Aorta (tissue), 5 donors: ENCODE data around the gene NBAS. TPM values are rescaled to one million over a fixed set of nuclear protein-coding genes. Genes with fewer than 3 reads are reported as not detected.
"Not testable (repeated sequence)": the region's sequence is repeated elsewhere in the genome, so short reads cannot be mapped to it uniquely, and the experiment has no call there.

ENCODE experiments used
- ATAC-seq: fragments of 200-7000 bp; cut with Tn5 transposase; one replicate; pipeline ENCODE4 v1.9.1; 2022; ENCODE audit warnings: moderate library complexity; ENCODE audit not compliant: low FRiP score
- DNase-seq, 2 donors: peaks; one replicate each; pipeline ENCODE4 v3.0.0-alpha.2; 2020
- H3K27ac ChIP-seq, 2 donors: one replicate each; pipeline ENCODE4 v1.5.1; 2013; ENCODE audit warnings: low read length in 2 of 2, mild to moderate bottlenecking in 2 of 2, moderate library complexity in 2 of 2, control low read depth in 1 of 2, inconsistent platforms in 1 of 2, low read depth in 1 of 2
- H3K27me3 ChIP-seq, 2 donors: one replicate each; pipeline ENCODE4 v1.6.1; 2013; ENCODE audit warnings: control low read depth in 1 of 2, low read length in 1 of 2, mild to moderate bottlenecking in 1 of 2, moderate library complexity in 1 of 2; ENCODE audit not compliant: insufficient read depth in 2 of 2, control insufficient read depth in 1 of 2
- H3K36me3 ChIP-seq, 2 donors: one replicate each; pipeline ENCODE4 v1.6.1; 2013; ENCODE audit warnings: control low read depth in 1 of 2, low read length in 1 of 2, mild to moderate bottlenecking in 1 of 2; ENCODE audit not compliant: insufficient read depth in 2 of 2, control insufficient read depth in 1 of 2
- H3K4me1 ChIP-seq, 2 donors: one replicate each; pipeline ENCODE4 v1.6.1; 2013; ENCODE audit warnings: low read length in 2 of 2, control low read depth in 1 of 2, mild to moderate bottlenecking in 1 of 2, moderate library complexity in 1 of 2; ENCODE audit not compliant: insufficient read depth in 2 of 2, control insufficient read depth in 1 of 2
- H3K4me3 ChIP-seq, 2 donors: one replicate each; pipeline ENCODE4 v1.5.1; 2013; ENCODE audit warnings: low read length in 2 of 2, control low read depth in 1 of 2, mild to moderate bottlenecking in 1 of 2
- H3K9me3 ChIP-seq: one replicate; pipeline ENCODE4 v1.6.1; 2013; ENCODE audit warnings: mild to moderate bottlenecking, low read length; ENCODE audit not compliant: control insufficient read depth
- WGBS, 2 donors: extraction: QIAGEN DNeasy Blood & Tissue Kit; methylation state at CpG; one replicate each; pipeline ENCODE4 v1.1.7; 2013; 5-methylcytosine and 5-hydroxymethylcytosine counted together
- intact Hi-C, 2 donors: fragments of 100-400 bp; cut with DNase I; formaldehyde crosslinking; loops; one replicate each; pipeline versions ENCODE4 v1.14.2 to v1.15.0; 2022
- polyA plus RNA-seq, 2 donors: library from polyadenylated mRNA; stranded (reverse); fragments of 200-250 nt; gene quantifications; one replicate each; pipeline ENCODE4 v1.2.3, GENCODE V29; 2013
- total RNA-seq, 2 donors: library from RNA; stranded (reverse); fragmentation: NEBNext Ultra II Directional; extraction: Animal tissue kit (Norgen Biotek cat#: 25700); gene quantifications; one replicate each; pipeline ENCODE4 v1.2.1, GENCODE V29; 2021
- donor health status: healthy with polysubstance abuse.
- donor health status: Bipolar disorder and iron deficiency.
- donor health status: DM: no; HTN: no; CAD: no.
- donor health status: DM: no; HTN: no; CAD: no.
- donor health status: DM: yes; HTN: yes; CAD: no.

Gene NBAS
- total and polyA plus RNA-seq, 4 donors, result 7.4 to 46.0 (median 33.7) TPM

- ATAC-seq, H3K4me3 ChIP-seq, H3K36me3 ChIP-seq, intact Hi-C loops, H3K4me1 ChIP-seq, DNase-seq, H3K27ac ChIP-seq, H3K27me3 ChIP-seq, H3K9me3 ChIP-seq: not testable (repeated sequence)
- WGBS, 2 donors, result 98 to 100% methylated on average over 10 of the region's 10 CpGs
Measured at GRCh38 chr2:15439366-15439765, 121.8 kb downstream of the NBAS start.

DNA sequence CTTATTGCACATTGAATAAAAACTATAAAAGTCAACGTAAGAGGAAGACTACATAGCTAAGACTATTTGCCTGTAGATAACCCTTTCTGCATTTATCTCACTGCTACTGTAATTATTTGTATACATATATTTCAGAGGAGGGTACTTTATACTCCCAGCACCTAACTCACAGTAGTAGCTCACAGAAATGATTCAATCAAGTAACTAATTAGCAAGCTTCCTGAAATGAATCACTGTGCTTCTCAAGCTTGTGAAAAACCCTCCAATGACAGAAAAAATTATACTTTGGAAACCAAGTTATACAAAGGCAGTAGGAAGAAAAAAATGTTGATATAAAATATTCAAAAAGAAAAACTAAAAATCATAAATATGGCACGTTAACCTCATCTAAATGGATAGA lies 124.9 kb downstream of the NBAS start:
- intact Hi-C loops, result no loop called here
- DNase-seq (no peak), ATAC-seq (no peak)
- no peak overlapping the region for H3K4me3 ChIP-seq
- no peaks in the 10 kb centered on the region for H3K4me1 ChIP-seq
- no peaks in the 10 kb centered on the region for H3K27me3 ChIP-seq
- H3K36me3 ChIP-seq, result no peaks in the 10 kb centered on the region
- no peak overlapping the region for H3K27ac ChIP-seq
- no peaks in the 10 kb centered on the region for H3K9me3 ChIP-seq
- 89 to 97% methylated on average over 2 of the region's 2 CpGs for WGBS, 2 donors

- H3K4me3 ChIP-seq, result no peak overlapping the region
- ATAC-seq (no peak), DNase-seq (no peak)
- WGBS, 2 donors, result 79 to 82% methylated on average over 5 of the region's 5 CpGs
- no peaks in the 10 kb centered on the region for H3K27me3 ChIP-seq
- no peaks in the 10 kb centered on the region for H3K4me1 ChIP-seq
- intact Hi-C loops, result no loop called here
- H3K9me3 ChIP-seq, result no peaks in the 10 kb centered on the region
- H3K36me3 ChIP-seq, result no peaks in the 10 kb centered on the region
- no peak overlapping the region for H3K27ac ChIP-seq
Measured at GRCh38 chr2:15435474-15435873, 125.7 kb downstream of the NBAS start.

GRCh38 chr2:15432642-15433256 lies 128.4 kb downstream of the NBAS start:
- no peak for ATAC-seq
- WGBS, 2 donors, result 82 to 87% methylated on average over 5 of the region's 5 CpGs
- H3K27ac ChIP-seq, result no peak overlapping the region
- no peaks in the 10 kb centered on the region for H3K9me3 ChIP-seq
- no peaks in the 10 kb centered on the region for H3K36me3 ChIP-seq
- intact Hi-C loops, result no loop called here
- no peak for DNase-seq
- H3K4me1 ChIP-seq, result no peaks in the 10 kb centered on the region
- no peak overlapping the region for H3K4me3 ChIP-seq
- no peaks in the 10 kb centered on the region for H3K27me3 ChIP-seq

GRCh38 chr2:15429032-15429431 lies 132.1 kb downstream of the NBAS start:
- DNase-seq (no peak), ATAC-seq (no peak)
- Histone ChIP-seq H3K36me3 (peaks cover 2 to 4% of the 10 kb centered on the region in 2 donors), H3K9me3 (no peaks in the 10 kb centered on the region), H3K4me1 (no peaks in the 10 kb centered on the region), H3K27me3 (no peaks in the 10 kb centered on the region), H3K4me3 (no peak overlapping the region), H3K27ac (no peak overlapping the region)
- intact Hi-C loops, result no loop called here
- WGBS, 2 donors, result 71 to 84% methylated on average over 1 of the region's 1 CpG

DNA sequence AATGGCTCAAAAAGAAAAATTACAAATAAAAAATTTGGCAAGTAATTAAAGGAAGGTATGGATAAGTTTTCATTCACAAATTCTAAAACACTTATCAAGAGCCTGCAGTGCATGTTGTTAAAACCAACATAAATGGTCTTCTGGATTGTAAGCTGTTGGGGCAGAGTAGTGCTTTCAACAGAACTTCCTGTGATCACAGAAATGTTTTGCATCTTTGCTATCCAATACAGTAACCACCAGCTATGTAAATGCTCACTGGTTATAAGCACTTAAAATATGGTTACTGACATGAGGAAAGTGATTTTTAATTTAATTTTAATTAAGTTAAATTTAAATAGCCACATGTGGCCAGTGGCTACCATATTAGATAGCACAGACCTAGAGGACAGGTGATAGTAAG lies 133.1 kb downstream of the NBAS start:
- DNase-seq (no peak), ATAC-seq (no peak)
- intact Hi-C loops, result no loop called here

GRCh38 chr2:15426606-15427005 lies 134.5 kb downstream of the NBAS start:
- intact Hi-C loops, result no loop called here
- ATAC-seq (no peak), DNase-seq (no peak)
- WGBS, 2 donors, result 93 to 95% methylated on average over 5 of the region's 5 CpGs
- H3K9me3 ChIP-seq, result no peaks in the 10 kb centered on the region
- no peak overlapping the region for H3K4me3 ChIP-seq
- H3K4me1 ChIP-seq, result no peaks in the 10 kb centered on the region
- no peak overlapping the region for H3K27ac ChIP-seq
- peaks cover 2 to 5% of the 10 kb centered on the region in 2 donors for H3K36me3 ChIP-seq
- no peaks in the 10 kb centered on the region for H3K27me3 ChIP-seq

More for the DNA sequence above, 133.1 kb downstream of the NBAS start:
- Histone ChIP-seq H3K4me3 (no peak overlapping the region), H3K36me3 (peaks cover 2 to 5% of the 10 kb centered on the region in 2 donors), H3K27me3 (no peaks in the 10 kb centered on the region), H3K27ac (no peak overlapping the region), H3K9me3 (no peaks in the 10 kb centered on the region), H3K4me1 (no peaks in the 10 kb centered on the region)

- WGBS, 2 donors, result 58% methylated on average over 4 of the region's 4 CpGs
- H3K4me3 ChIP-seq, result no peak overlapping the region
- no peaks in the 10 kb centered on the region for H3K4me1 ChIP-seq
- peaks cover 2 to 5% of the 10 kb centered on the region in 2 donors for H3K36me3 ChIP-seq
- DNase-seq, result no peak
- ATAC-seq, result no peak
- no peaks in the 10 kb centered on the region for H3K27me3 ChIP-seq
- no peaks in the 10 kb centered on the region for H3K9me3 ChIP-seq
- intact Hi-C loops, result no loop called here
- no peak overlapping the region for H3K27ac ChIP-seq
Measured at GRCh38 chr2:15425712-15426111, 135.4 kb downstream of the NBAS start.

- no peaks in the 10 kb centered on the region for H3K4me1 ChIP-seq
- no peak overlapping the region for H3K27ac ChIP-seq
- H3K4me3 ChIP-seq, result no peak overlapping the region
- no peaks in the 10 kb centered on the region for H3K27me3 ChIP-seq
- DNase-seq, result no peak
- H3K36me3 ChIP-seq, result peaks cover 2 to 8% of the 10 kb centered on the region in 2 donors
- H3K9me3 ChIP-seq, result no peaks in the 10 kb centered on the region
- WGBS, 2 donors, result 92 to 93% methylated on average over 3 of the region's 3 CpGs
- intact Hi-C loops, result no loop called here
- ATAC-seq, result no peak
Measured at GRCh38 chr2:15421753-15422152, 139.4 kb downstream of the NBAS start.
